ENCODE measurements around the gene SLC5A11. TPM values are rescaled to one million over a fixed set of nuclear protein-coding genes. Genes with fewer than 3 reads are reported as not detected.
"Not testable (repeated sequence)": the region's sequence is repeated elsewhere in the genome, so short reads cannot be mapped to it uniquely, and the experiment has no call there.

The SLC5A11 gene
- total and polyA plus RNA-seq, 4 donors: 0.08 to 1.0 TPM; not detected in 2

GRCh38 chr16:24890746-24891145 lies 45.0 kb downstream of the SLC5A11 start:
- Histone ChIP-seq H3K4me3 (ENCODE audit: low read length in 2 of 2) (no peak overlapping the region), H3K27me3 (ENCODE audit: control insufficient read depth in 1 of 2, insufficient read depth in 2 of 2, low read length in 1 of 2) (no peaks in the 10 kb centered on the region), H3K4me1 (ENCODE audit: control insufficient read depth in 1 of 2, insufficient read depth in 2 of 2, low read length in 2 of 2) (no peaks in the 10 kb centered on the region), H3K9me3 (ENCODE audit: control insufficient read depth, low read length) (no peaks in the 10 kb centered on the region), H3K27ac (ENCODE audit: low read depth in 1 of 2, low read length in 2 of 2) (no peak overlapping the region), H3K36me3 (ENCODE audit: control insufficient read depth in 1 of 2, insufficient read depth in 2 of 2, low read length in 1 of 2) (no peaks in the 10 kb centered on the region)
- WGBS, 2 donors: 83 to 86% methylated on average over 13 of the region's 13 CpGs
- no peak for ATAC-seq (ENCODE audit: low FRiP score)
- intact Hi-C loops (cut with DNase I): no loop called here
- DNase-seq: no peak

DNA sequence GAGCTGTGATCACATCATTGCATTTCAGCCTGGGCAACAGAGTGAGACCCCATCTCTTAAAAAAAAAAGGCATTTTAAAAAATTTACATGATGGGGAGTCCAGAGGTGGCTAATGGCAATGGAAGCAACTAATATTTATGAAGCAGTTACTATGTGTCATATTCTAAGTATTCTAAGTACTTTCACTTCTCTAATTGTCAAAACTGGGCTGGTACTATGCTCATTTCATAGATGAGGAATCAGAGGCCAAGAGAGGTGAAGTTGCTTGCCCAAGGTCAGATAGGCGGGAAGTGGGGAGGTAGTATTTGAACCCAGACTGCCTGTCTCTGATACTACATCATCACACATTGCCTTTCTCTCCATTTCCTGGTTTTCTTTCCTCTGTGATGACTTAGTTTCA lies 50.7 kb downstream of the SLC5A11 start:
- no peak for DNase-seq
- intact Hi-C loops (cut with DNase I): no loop called here

DNA sequence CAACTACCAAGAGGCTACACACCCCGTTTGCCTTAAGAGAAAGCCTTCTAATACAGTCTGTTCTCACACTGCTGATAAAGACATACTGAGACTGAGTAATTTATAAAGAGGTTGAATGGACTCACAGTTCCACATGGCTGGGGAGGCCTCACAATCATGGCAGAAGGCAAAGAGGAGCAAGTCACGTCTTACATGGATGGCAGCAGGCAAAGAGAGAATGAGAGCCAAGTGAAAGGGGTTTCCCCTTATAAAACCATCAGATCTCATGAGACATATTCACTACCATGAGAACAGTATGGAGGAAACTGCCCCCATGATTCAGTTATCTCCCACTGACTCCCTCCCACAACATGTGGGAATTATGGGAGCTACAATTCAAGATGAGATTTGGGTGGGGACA lies 51.8 kb downstream of the SLC5A11 start:
- H3K4me3 ChIP-seq (ENCODE audit: low read length in 2 of 2); H3K27ac ChIP-seq (ENCODE audit: low read depth in 1 of 2, low read length in 2 of 2); H3K9me3 ChIP-seq (ENCODE audit: control insufficient read depth, low read length); intact Hi-C loops (cut with DNase I); H3K27me3 ChIP-seq (ENCODE audit: control insufficient read depth in 1 of 2, insufficient read depth in 2 of 2, low read length in 1 of 2); ATAC-seq (ENCODE audit: low FRiP score); DNase-seq; H3K36me3 ChIP-seq (ENCODE audit: control insufficient read depth in 1 of 2, insufficient read depth in 2 of 2, low read length in 1 of 2); H3K4me1 ChIP-seq (ENCODE audit: control insufficient read depth in 1 of 2, insufficient read depth in 2 of 2, low read length in 2 of 2): not testable (repeated sequence)
- 59 to 66% methylated on average over 2 of the region's 2 CpGs for WGBS, 2 donors

More for the DNA sequence above, 50.7 kb downstream of the SLC5A11 start:
- H3K4me3 ChIP-seq (ENCODE audit: low read length in 2 of 2): no peak overlapping the region
- no peak for ATAC-seq (ENCODE audit: low FRiP score)
- H3K9me3 ChIP-seq (ENCODE audit: control insufficient read depth, low read length): no peaks in the 10 kb centered on the region
- 88% methylated on average over 1 of the region's 1 CpG for WGBS, 2 donors
- H3K36me3 ChIP-seq (ENCODE audit: control insufficient read depth in 1 of 2, insufficient read depth in 2 of 2, low read length in 1 of 2): no peaks in the 10 kb centered on the region
- no peak overlapping the region for H3K27ac ChIP-seq (ENCODE audit: low read depth in 1 of 2, low read length in 2 of 2)
- H3K27me3 ChIP-seq (ENCODE audit: control insufficient read depth in 1 of 2, insufficient read depth in 2 of 2, low read length in 1 of 2): no peaks in the 10 kb centered on the region
- H3K4me1 ChIP-seq (ENCODE audit: control insufficient read depth in 1 of 2, insufficient read depth in 2 of 2, low read length in 2 of 2): no peaks in the 10 kb centered on the region

DNA sequence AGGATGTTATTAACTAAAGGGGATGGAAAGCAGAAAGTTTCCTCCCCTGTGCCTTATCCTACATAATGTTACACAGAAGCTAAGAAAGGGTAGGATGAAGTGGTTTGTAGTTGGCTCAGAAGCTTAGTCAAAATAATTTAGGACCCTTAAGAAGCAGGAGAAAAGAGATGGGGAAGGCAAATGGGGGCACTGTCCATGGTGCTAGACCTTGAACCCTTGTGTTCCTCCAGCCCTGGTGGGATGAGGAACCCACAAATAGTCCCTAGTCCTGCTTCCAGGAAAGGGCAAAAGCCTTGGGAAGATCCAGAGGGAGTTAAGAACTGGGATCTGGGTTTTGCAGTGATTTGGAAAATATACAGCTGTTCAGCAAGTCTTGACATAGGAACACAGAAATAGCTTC lies 54.5 kb downstream of the SLC5A11 start:
- DNase-seq (no peak), ATAC-seq (ENCODE audit: low FRiP score) (no peak)
- intact Hi-C loops (cut with DNase I): loop anchor here in 1 of 2 donors (10.0 kb wide), 1 partner anchor 55 kb away; the partner anchor contains the start of gene SLC5A11
- H3K27ac ChIP-seq (ENCODE audit: low read depth in 1 of 2, low read length in 2 of 2): no peak overlapping the region
- H3K36me3 ChIP-seq (ENCODE audit: control insufficient read depth in 1 of 2, insufficient read depth in 2 of 2, low read length in 1 of 2): no peaks in the 10 kb centered on the region
- no peaks in the 10 kb centered on the region for H3K4me1 ChIP-seq (ENCODE audit: control insufficient read depth in 1 of 2, insufficient read depth in 2 of 2, low read length in 2 of 2)
- H3K9me3 ChIP-seq (ENCODE audit: control insufficient read depth, low read length): no peaks in the 10 kb centered on the region
- H3K4me3 ChIP-seq (ENCODE audit: low read length in 2 of 2): no peak overlapping the region
- H3K27me3 ChIP-seq (ENCODE audit: control insufficient read depth in 1 of 2, insufficient read depth in 2 of 2, low read length in 1 of 2): no peaks in the 10 kb centered on the region

DNA sequence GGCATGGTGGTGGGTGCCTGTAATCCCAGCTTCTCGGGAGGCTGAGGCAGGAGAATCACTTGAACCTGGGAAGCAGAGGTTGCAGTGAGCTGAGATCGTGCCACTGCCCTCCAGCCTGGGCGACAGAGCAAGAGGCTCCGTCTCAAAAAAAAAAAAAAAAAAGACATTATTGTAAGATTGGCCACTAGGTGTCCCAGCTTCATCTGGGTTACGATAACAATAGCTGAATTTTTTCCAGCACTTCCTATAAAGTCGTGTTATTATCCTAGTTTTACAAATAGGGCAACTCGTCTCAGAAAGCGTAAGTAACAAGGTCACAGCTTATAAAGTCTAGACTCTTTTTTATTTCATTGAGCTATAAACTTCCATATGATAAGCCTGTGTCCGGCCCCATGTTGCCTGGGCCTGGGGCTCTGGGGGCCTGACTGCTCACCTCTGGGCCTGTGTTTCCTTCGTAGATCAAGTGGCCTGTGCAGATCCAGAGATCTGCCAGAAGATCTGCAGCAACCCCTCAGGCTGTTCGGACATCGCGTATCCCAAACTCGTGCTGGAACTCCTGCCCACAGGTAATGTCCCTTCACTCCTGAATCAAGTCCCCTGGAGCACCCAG lies 60.5 kb downstream of the SLC5A11 start:
- Histone ChIP-seq H3K9me3 (ENCODE audit: control insufficient read depth, low read length) (no peaks in the 10 kb centered on the region), H3K4me1 (ENCODE audit: control insufficient read depth in 1 of 2, insufficient read depth in 2 of 2, low read length in 2 of 2) (no peaks in the 10 kb centered on the region), H3K27me3 (ENCODE audit: control insufficient read depth in 1 of 2, insufficient read depth in 2 of 2, low read length in 1 of 2) (no peaks in the 10 kb centered on the region), H3K36me3 (ENCODE audit: control insufficient read depth in 1 of 2, insufficient read depth in 2 of 2, low read length in 1 of 2) (no peaks in the 10 kb centered on the region), H3K4me3 (ENCODE audit: low read length in 2 of 2) (no peak overlapping the region), H3K27ac (ENCODE audit: low read depth in 1 of 2, low read length in 2 of 2) (no peak overlapping the region)
- WGBS, 2 donors: 48% methylated on average over 14 of the region's 14 CpGs
- no peak for ATAC-seq (ENCODE audit: low FRiP score)
- intact Hi-C loops (cut with DNase I): loop anchor here in 1 of 2 donors (10.0 kb wide), 1 partner anchor 62 kb away; the partner anchor contains the start of gene SLC5A11
- peak in 1 of 2 donors; percentile 38 for DNase-seq

- intact Hi-C loops (cut with DNase I): loop anchor here in 1 of 2 donors (10.0 kb wide), 1 partner anchor 62 kb away; the partner anchor contains the start of gene SLC5A11
- 88 to 89% methylated on average over 10 of the region's 10 CpGs for WGBS, 2 donors
- Histone ChIP-seq H3K4me3 (ENCODE audit: low read length in 2 of 2) (no peak overlapping the region), H3K27me3 (ENCODE audit: control insufficient read depth in 1 of 2, insufficient read depth in 2 of 2, low read length in 1 of 2) (no peaks in the 10 kb centered on the region), H3K9me3 (ENCODE audit: control insufficient read depth, low read length) (no peaks in the 10 kb centered on the region), H3K27ac (ENCODE audit: low read depth in 1 of 2, low read length in 2 of 2) (no peak overlapping the region), H3K36me3 (ENCODE audit: control insufficient read depth in 1 of 2, insufficient read depth in 2 of 2, low read length in 1 of 2) (no peaks in the 10 kb centered on the region), H3K4me1 (ENCODE audit: control insufficient read depth in 1 of 2, insufficient read depth in 2 of 2, low read length in 2 of 2) (no peaks in the 10 kb centered on the region)
- DNase-seq (peak in 1 of 2 donors; percentile 54), ATAC-seq (ENCODE audit: low FRiP score) (no peak)
Measured at GRCh38 chr16:24906901-24907300, 61.1 kb downstream of the SLC5A11 start.

- ATAC-seq (ENCODE audit: low FRiP score) (no peak), DNase-seq (peak in 1 of 2 donors; percentile 57)
- H3K4me1 ChIP-seq (ENCODE audit: control insufficient read depth in 1 of 2, insufficient read depth in 2 of 2, low read length in 2 of 2): no peaks in the 10 kb centered on the region
- 91 to 94% methylated on average over 10 of the region's 10 CpGs for WGBS, 2 donors
- no peak overlapping the region for H3K4me3 ChIP-seq (ENCODE audit: low read length in 2 of 2)
- no peaks in the 10 kb centered on the region for H3K27me3 ChIP-seq (ENCODE audit: control insufficient read depth in 1 of 2, insufficient read depth in 2 of 2, low read length in 1 of 2)
- intact Hi-C loops (cut with DNase I): loop anchor here in 1 of 2 donors (10.0 kb wide), 1 partner anchor 64 kb away; the partner anchor contains the start of gene SLC5A11
- no peaks in the 10 kb centered on the region for H3K36me3 ChIP-seq (ENCODE audit: control insufficient read depth in 1 of 2, insufficient read depth in 2 of 2, low read length in 1 of 2)
- no peaks in the 10 kb centered on the region for H3K9me3 ChIP-seq (ENCODE audit: control insufficient read depth, low read length)
- no peak overlapping the region for H3K27ac ChIP-seq (ENCODE audit: low read depth in 1 of 2, low read length in 2 of 2)
Measured at GRCh38 chr16:24908716-24909115, 63.0 kb downstream of the SLC5A11 start.

DNA sequence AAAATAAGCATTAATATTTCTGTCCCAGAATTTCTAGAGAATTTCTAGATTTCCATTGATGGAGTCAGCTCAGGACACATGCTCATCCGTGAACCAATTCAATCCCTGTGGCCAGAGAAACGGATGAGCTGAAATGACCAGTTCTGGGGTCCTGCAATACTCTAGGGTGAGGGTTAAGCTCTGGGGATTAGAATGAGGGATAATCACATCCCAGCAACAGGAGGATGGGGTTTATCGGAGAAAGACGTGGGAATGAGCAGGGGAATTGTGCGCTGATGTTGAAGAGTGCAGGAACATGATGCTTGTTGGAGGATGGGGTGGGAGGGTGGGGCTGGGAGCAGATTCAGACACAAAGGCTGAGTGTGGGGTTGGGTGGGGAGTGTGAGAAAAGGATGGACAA lies 64.1 kb downstream of the SLC5A11 start:
- ATAC-seq (ENCODE audit: low FRiP score) (no peak), DNase-seq (no peak)
- WGBS, 2 donors: 75 to 90% methylated on average over 5 of the region's 5 CpGs
- Histone ChIP-seq H3K4me1 (ENCODE audit: control insufficient read depth in 1 of 2, insufficient read depth in 2 of 2, low read length in 2 of 2) (no peaks in the 10 kb centered on the region), H3K36me3 (ENCODE audit: control insufficient read depth in 1 of 2, insufficient read depth in 2 of 2, low read length in 1 of 2) (no peaks in the 10 kb centered on the region), H3K27me3 (ENCODE audit: control insufficient read depth in 1 of 2, insufficient read depth in 2 of 2, low read length in 1 of 2) (no peaks in the 10 kb centered on the region), H3K27ac (ENCODE audit: low read depth in 1 of 2, low read length in 2 of 2) (no peak overlapping the region), H3K4me3 (ENCODE audit: low read length in 2 of 2) (no peak overlapping the region), H3K9me3 (ENCODE audit: control insufficient read depth, low read length) (no peaks in the 10 kb centered on the region)
- intact Hi-C loops (cut with DNase I): loop anchor here in 1 of 2 donors (10.0 kb wide), 1 partner anchor 65 kb away; the partner anchor contains the start of gene SLC5A11

DNA sequence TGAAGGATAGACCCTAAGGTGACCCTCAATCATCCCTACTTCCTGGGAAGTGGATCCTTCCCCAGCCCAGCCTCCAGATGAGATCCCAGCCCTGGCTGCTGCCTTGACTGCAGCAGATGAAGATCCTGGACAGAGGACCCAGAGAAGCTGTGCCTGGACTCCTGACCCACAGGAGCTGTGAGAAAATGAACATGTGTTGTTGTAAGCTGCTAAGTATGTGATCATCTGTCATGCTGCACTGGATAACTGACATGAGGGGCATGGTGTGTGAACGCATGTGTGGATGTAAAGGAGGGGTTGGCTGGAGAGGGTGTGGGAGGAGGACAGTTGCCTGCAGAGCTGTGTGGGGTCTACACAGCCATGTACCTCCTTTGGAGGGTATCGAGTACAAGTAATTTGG lies 69.3 kb downstream of the SLC5A11 start:
- no peak overlapping the region for H3K27ac ChIP-seq (ENCODE audit: low read depth in 1 of 2, low read length in 2 of 2)
- no peak overlapping the region for H3K4me3 ChIP-seq (ENCODE audit: low read length in 2 of 2)
- no peaks in the 10 kb centered on the region for H3K9me3 ChIP-seq (ENCODE audit: control insufficient read depth, low read length)
- peaks cover 0 to 4% of the 10 kb centered on the region in 2 donors for H3K36me3 ChIP-seq (ENCODE audit: control insufficient read depth in 1 of 2, insufficient read depth in 2 of 2, low read length in 1 of 2)
- 67 to 70% methylated on average over 2 of the region's 2 CpGs for WGBS, 2 donors
- H3K27me3 ChIP-seq (ENCODE audit: control insufficient read depth in 1 of 2, insufficient read depth in 2 of 2, low read length in 1 of 2): no peaks in the 10 kb centered on the region
- no peaks in the 10 kb centered on the region for H3K4me1 ChIP-seq (ENCODE audit: control insufficient read depth in 1 of 2, insufficient read depth in 2 of 2, low read length in 2 of 2)
- intact Hi-C loops (cut with DNase I): no loop called here
- ATAC-seq (ENCODE audit: low FRiP score) (no peak), DNase-seq (peak in 1 of 2 donors; percentile 21)
